OCI-LY1 (cell line): Measurements from ENCODE around the gene ZC2HC1B.

Experiments
- H2AFZ ChIP-seq: fragments of 200-600 bp; sonication (generic), shearing (Covaris generic); 2 replicates; pipeline ENCODE4 v1.6.0; 2014; ENCODE audit warnings: antibody characterized with exemption, mild to moderate bottlenecking, low read length
- H3F3A ChIP-seq: fragments of 200-600 bp; sonication (generic), shearing (Covaris generic); 2 replicates; pipeline ENCODE4 v1.6.0; 2014; ENCODE audit warnings: mild to moderate bottlenecking, antibody characterized with exemption, low read length, moderate library complexity; ENCODE audit not compliant: insufficient read depth
- H3K27ac ChIP-seq: fragments of 200-600 bp; sonication (generic); 2 replicates; pipeline ENCODE4 v1.5.1; 2014; ENCODE audit warnings: low read length, mixed run types, mild to moderate bottlenecking, low read depth; ENCODE audit not compliant: poor library complexity, severe bottlenecking
- H3K27me3 ChIP-seq: fragments of 200-600 bp; sonication (generic); 2 replicates; pipeline ENCODE4 v1.6.0; 2014; ENCODE audit warnings: antibody characterized with exemption, mild to moderate bottlenecking, low read length, moderate library complexity; ENCODE audit not compliant: insufficient read depth
- H3K36me3 ChIP-seq: fragments of 200-600 bp; sonication (generic); 2 replicates; pipeline ENCODE4 v1.6.1; 2014; ENCODE audit warnings: mild to moderate bottlenecking, antibody characterized with exemption, low read length, moderate library complexity, mixed read lengths; ENCODE audit not compliant: insufficient read depth
- H3K4me1 ChIP-seq: fragments of 200-600 bp; sonication (generic); 2 replicates; pipeline ENCODE4 v1.5.1; 2014; ENCODE audit warnings: mild to moderate bottlenecking, low read length, moderate library complexity; ENCODE audit not compliant: insufficient read depth, severe bottlenecking
- H3K4me2 ChIP-seq: fragments of 200-600 bp; sonication (generic), shearing (Covaris generic); 2 replicates; pipeline ENCODE4 v1.6.1; 2014; ENCODE audit warnings: low read length
- H3K4me3 ChIP-seq: fragments of 200-600 bp; sonication (generic); 2 replicates; pipeline ENCODE4 v1.5.1; 2014; ENCODE audit warnings: low read length, low read depth, mild to moderate bottlenecking, mixed read lengths; ENCODE audit not compliant: poor library complexity, severe bottlenecking
- H3K79me2 ChIP-seq: fragments of 200-600 bp; shearing (Covaris generic); 2 replicates; pipeline ENCODE4 v1.6.1; 2016; ENCODE audit warnings: mixed run types, low read length, mixed read lengths; ENCODE audit not compliant: insufficient read depth
- H3K9ac ChIP-seq: fragments of 200-600 bp; sonication (generic), shearing (Covaris generic); 2 replicates; pipeline ENCODE4 v1.6.1; 2014; ENCODE audit warnings: mild to moderate bottlenecking, low read length, mixed read lengths
- H3K9me2 ChIP-seq: fragments of 200-600 bp; sonication (generic), shearing (Covaris generic); 2 replicates; pipeline ENCODE4 v1.6.1; 2014; ENCODE audit warnings: low read depth, mild to moderate bottlenecking, low read length, mixed read lengths
- H3K9me3 ChIP-seq: fragments of 200-600 bp; shearing (Covaris generic); 2 replicates; pipeline ENCODE4 v1.6.1; 2014; ENCODE audit warnings: low read length, mixed read lengths
- H4K20me1 ChIP-seq: fragments of 200-600 bp; sonication (generic), shearing (Covaris generic); 2 replicates; pipeline ENCODE4 v1.6.0; 2016; ENCODE audit warnings: mild to moderate bottlenecking, low read length; ENCODE audit not compliant: insufficient read depth
- CTCF ChIP-seq: fragments of 200-600 bp; sonication (generic), shearing (Covaris generic); IDR thresholded peaks from 2 replicates; pipeline ENCODE4 v1.5.1; 2017; ENCODE audit warnings: mild to moderate bottlenecking, antibody characterized with exemption, low read length, moderate library complexity, mixed read lengths
- EZH2 ChIP-seq: fragments of 200-600 bp; sonication (generic), shearing (Covaris generic); IDR thresholded peaks from 2 replicates; pipeline ENCODE4 v1.8.0; 2017; ENCODE audit warnings: borderline replicate concordance, mixed run types, mild to moderate bottlenecking, antibody characterized with exemption, low read length, moderate library complexity, mixed read lengths

Gene ZC2HC1B

DNA sequence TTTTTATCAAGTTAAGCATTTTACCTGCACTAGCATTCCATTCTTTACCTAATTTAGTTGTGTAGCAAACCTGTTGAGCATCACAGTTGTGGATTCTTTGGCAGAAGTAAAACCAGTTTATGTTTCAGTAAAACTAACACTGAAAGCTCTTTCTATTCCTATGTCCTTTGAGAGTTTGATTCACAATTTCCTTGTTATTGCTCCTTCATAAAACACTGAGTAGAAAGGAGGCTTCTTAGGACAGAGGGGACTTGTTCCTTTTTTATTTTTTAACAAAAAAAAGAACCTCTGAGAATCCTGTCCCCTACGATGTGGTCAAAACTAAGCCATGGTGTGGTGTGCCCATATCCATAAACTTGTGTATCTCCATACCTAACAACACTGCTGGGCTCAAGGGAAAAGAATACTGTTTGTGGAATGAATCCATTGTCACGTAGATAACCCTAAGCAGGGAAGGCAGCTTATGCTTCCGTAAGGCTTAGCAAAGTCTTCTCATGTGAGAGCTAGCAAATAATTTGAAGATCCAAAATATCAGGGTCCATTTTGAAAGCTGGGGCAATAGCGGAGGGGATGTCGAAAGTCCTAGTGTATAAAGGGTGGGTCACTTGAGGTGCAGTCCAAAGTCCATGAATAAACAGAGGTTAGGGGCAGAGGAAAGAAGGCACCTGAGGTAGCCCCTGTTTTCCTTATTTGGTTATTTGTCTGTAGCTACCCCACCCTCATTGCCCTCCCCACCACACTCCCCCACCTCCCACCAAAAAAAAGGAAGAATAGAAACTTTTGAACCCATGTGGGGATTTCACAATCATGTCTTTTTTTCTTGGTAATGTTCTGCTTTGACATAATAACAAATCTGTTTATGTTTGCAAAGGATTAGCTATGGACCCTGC is 72.7 kb downstream of the ZC2HC1B start:
- no peak for TF ChIP-seq CTCF
- no peak for TF ChIP-seq EZH2
- Histone ChIP-seq H3K9me2 (no peaks in the 10 kb centered on the region), H3F3A (no peaks in the 10 kb centered on the region), H3K36me3 (no peaks in the 10 kb centered on the region), H2AFZ (no peak overlapping the region), H3K4me1 (peaks cover 6% of the 10 kb centered on the region), H3K27me3 (no peaks in the 10 kb centered on the region), H4K20me1 (no peaks in the 10 kb centered on the region), H3K9me3 (no peaks in the 10 kb centered on the region), H3K4me3 (no peak overlapping the region), H3K9ac (no peak overlapping the region), H3K27ac (no peak overlapping the region), H3K79me2 (no peaks in the 10 kb centered on the region), H3K4me2 (no peak overlapping the region)

GRCh38 chr6:143937668-143937970 is 73.3 kb downstream of the ZC2HC1B start:
- no peak overlapping the region for H3K4me2 ChIP-seq
- no peak overlapping the region for H3K4me3 ChIP-seq
- no peak for TF ChIP-seq CTCF
- TF ChIP-seq EZH2 = no peak

GRCh38 chr6:143939364-143939763 is 75.1 kb downstream of the ZC2HC1B start:
- no peak for TF ChIP-seq EZH2
- TF ChIP-seq CTCF = no peak
- Histone ChIP-seq H3K79me2 (no peaks in the 10 kb centered on the region), H4K20me1 (no peaks in the 10 kb centered on the region), H3F3A (no peaks in the 10 kb centered on the region), H3K4me1 (peaks cover 10% of the 10 kb centered on the region), H3K4me2 (no peak overlapping the region), H3K27ac (no peak overlapping the region), H3K9ac (no peak overlapping the region), H3K36me3 (no peaks in the 10 kb centered on the region), H3K9me3 (no peaks in the 10 kb centered on the region), H3K4me3 (no peak overlapping the region), H2AFZ (no peak overlapping the region), H3K27me3 (no peaks in the 10 kb centered on the region), H3K9me2 (no peaks in the 10 kb centered on the region)

More at GRCh38 chr6:143937668-143937970, 73.3 kb downstream of the ZC2HC1B start:
- Histone ChIP-seq H4K20me1 (no peaks in the 10 kb centered on the region), H3F3A (no peaks in the 10 kb centered on the region), H3K27ac (no peak overlapping the region), H2AFZ (no peak overlapping the region), H3K9ac (no peak overlapping the region), H3K4me1 (peaks cover 10% of the 10 kb centered on the region), H3K9me3 (no peaks in the 10 kb centered on the region), H3K79me2 (no peaks in the 10 kb centered on the region), H3K36me3 (no peaks in the 10 kb centered on the region), H3K9me2 (no peaks in the 10 kb centered on the region), H3K27me3 (no peaks in the 10 kb centered on the region)
